GM21786 (cell line): ENCODE measurements around the gene HNRNPD.
A peak's percentile ranks its signal among the peaks of the same experiment; 100 is the strongest.
"Not testable (repeated sequence)": the region's sequence is repeated elsewhere in the genome, so short reads cannot be mapped to it uniquely, and the experiment has no call there.

Experiments
- ATAC-seq: cut with Tn5 transposase; IDR thresholded peaks from one replicate; pipeline ENCODE4 v1.9.1; 2021; ENCODE audit not compliant: unreplicated experiment

Gene HNRNPD

DNA sequence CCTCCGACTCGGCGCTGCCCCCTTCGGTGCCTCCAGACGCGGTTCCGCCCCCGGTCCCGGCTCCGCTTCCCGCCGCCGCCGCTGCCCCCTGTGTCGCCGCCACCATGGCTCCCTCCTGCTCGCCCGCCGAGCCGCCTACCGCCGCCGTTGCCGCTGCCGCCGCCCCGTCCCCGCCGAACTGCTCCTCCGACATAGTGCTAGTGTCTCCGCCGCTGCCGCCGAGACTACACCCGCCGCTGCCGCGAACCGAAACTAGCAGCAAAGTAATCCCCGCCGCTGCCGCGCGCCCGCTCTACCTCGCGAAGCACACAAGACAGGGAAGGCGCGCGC, 340 bp downstream of the HNRNPD start:
- ATAC-seq: peak; percentile 5

DNA sequence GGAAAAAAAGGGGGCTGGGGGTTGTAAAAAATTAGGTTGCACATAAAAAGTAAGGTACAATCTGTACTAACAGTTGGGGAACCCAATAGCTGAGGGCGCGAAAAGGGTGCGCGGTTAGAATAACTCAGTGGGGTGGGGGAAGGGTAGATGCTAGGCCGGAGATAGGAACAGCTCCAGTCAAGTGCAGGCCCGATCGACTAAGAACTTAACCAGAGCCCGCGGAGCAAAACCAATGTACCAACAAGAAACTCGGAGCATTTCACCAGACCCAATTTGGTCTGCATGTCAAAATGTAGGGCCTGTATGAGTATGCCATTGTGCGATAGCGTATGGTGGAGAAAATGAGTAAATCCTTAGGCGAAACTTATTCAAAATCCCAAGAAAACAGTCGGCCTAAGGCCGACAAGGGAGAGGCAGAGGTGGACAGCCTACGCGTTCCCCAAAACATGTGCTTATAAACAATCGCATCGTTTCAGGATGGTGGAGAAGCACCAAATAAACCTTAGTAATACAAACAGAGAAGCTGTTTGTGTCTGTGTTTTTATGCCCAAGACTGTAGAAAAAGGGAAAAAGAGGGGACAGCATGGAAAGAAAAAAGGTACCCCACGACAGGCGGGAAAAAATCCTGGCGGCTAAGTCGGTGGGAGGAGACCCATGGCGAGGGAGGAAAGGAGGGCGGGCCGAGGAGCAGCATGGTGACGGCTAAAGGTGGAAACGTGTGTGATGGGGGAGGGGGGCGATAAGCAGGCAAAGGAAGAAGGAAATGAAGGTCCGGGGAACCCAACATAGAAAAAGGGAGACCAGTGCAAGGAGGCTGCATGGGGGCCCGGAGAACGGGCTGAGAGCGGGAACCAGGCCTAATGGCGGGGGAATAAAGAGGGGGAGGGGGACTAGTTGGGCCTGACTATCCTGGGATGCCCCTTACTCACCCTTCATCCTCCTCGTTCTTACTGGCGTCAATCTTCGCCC, 990 bp downstream of the HNRNPD start:
- peak; percentile 13 for ATAC-seq

DNA sequence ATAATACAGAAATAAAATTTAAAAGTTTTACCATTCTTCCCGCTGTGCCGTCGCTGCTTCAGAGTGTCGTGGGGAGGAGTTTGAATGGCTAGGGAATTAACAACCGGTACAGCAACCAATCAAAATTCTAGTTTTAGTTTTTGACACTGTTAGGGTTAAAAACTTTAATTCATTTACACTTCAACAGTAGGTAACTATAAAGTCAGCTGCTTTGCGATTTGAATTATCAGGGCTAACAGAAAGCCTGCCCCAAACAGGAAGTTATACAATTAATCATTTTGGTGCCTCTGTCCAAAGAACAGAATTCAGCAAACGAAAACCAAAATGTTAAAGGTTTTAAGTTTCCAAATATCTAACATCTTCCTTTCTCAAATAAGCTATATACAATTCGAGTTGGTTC, 2.3 kb downstream of the HNRNPD start:
- ATAC-seq: no peak

DNA sequence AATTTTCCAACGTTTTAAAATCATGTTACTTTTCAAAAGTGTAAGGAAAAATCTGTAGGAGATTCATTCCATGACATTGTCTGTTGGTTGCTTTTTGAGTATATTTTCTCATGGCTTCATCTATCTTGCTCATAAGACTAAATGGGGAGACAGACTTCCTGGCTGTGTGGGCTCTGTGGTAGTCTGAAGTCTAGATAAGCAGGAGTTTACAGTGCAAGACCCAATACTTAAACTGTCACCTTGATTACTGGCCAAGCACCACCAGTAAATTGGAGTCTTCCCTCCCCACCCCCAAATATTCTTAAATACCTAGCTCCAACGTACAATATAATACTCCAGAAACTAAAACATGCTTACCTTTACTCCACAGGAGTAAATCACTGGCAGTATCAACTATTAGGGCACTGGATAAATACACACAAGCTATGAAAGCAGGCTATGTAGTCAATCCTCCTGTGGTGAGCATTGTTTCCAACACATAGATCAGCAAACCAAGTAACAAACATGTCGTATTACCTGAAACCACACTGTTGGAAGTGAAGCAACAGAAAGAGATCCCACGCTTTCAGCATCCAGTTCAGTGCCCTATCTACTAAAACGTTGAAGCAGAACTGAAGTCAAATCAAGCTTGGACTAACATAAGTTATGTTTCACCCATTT, 6.2 kb downstream of the HNRNPD start:
- no peak for ATAC-seq

DNA sequence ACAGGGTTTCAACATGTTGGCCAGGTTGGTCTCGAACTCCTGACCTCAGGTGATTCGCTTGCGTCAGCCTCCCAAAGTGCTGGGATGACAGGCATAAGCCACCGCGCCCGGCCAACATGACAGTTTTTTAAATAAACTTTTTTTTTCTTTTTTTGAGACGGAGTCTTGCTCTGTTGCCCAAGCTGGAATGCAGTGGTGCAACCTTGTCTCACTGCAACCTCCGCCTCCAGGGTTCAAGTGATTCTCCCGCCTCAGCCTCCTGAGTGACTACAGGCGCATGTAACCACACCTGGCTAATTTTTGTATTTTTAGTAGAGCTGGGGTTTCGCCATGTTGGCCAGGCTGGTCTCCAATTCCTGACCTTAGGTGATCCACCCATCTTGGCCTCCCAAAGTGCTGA, 7.4 kb downstream of the HNRNPD start:
- not testable (repeated sequence) for ATAC-seq

DNA sequence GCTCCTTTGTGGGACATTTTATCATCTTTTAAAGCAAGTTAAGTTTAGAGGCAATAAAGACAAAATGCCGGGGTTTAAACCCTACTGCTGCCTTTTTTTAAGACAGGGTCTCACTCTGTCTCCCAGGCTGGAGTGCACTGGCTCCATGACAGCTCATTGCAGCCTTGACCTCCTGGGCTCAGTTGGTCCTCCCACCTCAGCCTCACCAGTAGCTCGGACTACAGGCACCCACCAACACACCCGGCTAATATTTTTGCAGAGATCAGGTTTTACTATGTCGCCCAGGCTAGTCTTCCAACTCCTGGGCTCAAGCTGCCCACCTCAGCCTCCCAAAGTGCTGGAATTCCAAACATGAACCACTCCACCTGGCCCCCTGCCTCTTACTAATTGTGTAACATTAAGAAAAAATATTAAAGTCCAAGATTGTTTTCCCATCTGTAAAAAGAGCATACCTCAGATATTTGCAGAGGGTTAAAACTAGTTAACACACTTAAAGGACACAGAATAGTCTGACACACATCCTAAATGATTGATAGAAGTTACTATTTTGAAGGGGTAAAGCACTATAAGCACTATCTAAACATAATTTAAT, 9.8 kb downstream of the HNRNPD start:
- no peak for ATAC-seq

DNA sequence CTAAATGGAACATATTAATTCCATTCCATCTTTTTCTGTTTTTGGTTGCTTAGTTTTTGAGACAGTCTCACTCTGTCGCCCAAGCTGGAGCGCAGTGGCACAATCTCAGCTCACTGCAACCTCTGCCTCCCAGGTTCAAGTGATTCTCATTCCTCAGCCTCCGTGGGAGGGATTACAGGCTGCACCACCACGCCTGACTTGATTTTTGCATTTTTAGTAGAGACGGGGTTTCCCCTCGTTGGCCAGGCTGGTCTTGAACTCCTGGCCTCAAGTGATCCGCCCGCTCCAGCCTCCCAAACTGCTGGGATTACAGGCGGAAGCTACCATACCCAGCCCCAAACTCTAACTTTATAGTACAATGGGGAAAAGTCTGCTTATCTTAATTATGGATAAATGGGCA, 11.2 kb downstream of the HNRNPD start:
- ATAC-seq: peak; percentile 45

DNA sequence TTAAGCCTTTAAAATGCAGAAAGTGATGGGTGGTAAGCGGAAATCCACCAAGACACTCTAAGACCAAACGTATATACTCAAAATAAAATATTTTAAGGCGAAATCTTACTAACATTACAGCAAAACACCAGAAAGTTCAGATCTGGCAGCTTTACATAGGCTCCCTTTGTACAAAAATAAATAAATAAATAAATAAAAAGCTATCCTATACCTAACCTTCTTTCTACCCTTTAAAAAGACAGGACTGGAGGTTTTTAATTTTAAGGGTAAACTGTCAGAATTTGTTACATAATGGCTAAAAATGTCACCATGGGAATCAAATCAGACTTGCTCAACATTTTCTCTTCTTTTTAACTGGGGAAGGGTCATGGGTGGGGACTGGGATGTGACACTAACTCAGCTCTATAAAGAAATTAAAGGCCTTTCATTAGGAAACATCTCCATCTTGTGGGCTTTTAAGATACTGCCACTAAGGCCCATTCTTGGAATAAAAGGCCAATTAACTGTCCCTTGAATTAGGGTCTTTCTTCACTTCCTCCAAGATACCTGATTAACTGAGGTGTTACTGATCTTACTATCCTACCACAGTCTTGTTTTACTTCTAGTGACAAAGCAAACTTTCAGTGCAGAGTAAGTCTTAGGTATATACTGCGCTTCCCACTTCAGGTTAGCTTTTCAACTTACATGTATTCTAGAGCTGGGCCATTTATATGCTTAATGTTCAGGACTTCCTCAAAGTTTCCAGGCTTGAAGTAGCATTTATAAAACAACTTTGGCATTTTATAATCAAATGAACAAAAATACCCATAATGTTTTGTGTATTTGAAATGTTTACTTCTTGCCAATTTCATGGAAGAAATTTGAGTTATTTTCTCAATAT, 13.3 kb downstream of the HNRNPD start:
- ATAC-seq: peak; percentile 36

DNA sequence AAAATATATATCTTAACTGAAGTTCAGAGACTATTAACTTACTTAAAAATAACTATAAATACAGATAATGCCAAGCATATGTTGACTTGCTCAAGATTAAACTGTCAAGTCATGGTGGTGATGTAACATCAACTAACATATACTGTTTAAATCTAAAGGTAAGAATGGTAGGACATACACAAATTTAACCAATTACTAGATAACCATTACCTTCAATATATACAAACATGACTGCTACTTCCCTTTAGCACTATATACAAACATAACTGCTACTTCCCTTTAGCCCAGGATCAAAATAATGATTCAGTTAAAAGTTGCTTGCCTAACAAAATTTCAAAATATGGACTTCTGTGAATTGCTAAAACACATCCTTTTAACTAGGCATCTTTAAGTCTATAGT, 14.9 kb downstream of the HNRNPD start:
- no peak for ATAC-seq

DNA sequence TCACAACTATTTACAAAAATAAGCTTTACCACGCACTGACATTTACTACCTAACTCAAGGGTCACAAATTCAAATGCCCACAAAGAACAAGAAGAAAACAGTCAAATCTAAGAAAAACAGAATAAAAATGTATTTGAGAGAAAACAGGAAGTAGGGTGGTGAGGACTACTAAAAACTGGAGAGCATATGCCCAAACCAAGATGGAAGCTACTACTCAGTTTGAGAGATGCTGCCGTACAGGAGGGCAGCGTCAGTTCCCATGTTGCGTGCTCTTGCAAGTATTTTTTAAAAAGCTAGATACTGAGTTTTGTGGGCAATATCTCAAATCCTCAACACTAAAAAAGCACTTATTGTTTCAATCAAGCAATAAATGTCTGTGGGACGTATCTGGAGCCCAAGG, 16.2 kb downstream of the HNRNPD start:
- ATAC-seq: no peak

DNA sequence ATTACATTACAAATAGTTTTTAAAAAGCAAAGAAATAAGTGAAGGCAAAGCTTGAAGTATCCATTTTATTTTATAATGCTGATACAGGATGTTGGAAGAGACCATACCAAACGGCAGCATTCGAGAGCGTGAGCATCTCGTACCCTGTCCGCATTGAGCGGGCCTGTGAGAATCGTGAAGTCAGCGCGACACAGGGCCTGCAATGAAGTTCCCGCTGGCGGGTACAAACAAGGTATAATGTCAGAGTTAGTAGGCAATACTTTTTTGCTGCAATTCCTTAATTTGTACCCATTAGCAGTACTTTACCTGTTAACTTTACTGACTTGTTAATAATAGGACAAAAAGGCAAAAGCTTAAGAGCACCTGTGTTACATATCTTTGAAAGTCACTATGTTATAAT, 19.0 kb downstream of the HNRNPD start:
- ATAC-seq: no peak

DNA sequence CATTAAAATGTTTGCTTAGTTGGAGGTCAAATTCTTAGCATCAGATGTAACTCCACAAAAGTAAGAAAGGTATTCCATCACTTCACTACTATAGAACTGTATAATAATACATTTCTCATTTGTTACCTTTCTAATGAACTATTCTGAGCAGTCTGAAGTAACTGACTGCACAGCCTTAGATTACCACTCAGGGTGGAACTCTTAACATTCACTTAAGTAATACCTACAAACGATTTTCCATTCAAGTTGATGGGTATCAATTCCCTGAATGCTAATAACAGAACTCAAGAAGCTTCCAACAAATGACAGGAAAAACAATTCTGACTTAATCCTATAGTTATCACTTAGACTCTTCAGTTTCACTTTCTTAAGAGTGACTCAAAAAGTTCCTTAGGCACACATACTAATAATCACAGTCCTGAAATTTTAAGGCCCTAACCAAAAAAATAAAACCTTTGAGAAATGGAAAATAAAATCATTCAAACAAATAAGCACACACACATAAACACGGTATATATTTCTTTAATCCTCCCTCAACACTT, 20.9 kb downstream of the HNRNPD start:
- no peak for ATAC-seq

DNA sequence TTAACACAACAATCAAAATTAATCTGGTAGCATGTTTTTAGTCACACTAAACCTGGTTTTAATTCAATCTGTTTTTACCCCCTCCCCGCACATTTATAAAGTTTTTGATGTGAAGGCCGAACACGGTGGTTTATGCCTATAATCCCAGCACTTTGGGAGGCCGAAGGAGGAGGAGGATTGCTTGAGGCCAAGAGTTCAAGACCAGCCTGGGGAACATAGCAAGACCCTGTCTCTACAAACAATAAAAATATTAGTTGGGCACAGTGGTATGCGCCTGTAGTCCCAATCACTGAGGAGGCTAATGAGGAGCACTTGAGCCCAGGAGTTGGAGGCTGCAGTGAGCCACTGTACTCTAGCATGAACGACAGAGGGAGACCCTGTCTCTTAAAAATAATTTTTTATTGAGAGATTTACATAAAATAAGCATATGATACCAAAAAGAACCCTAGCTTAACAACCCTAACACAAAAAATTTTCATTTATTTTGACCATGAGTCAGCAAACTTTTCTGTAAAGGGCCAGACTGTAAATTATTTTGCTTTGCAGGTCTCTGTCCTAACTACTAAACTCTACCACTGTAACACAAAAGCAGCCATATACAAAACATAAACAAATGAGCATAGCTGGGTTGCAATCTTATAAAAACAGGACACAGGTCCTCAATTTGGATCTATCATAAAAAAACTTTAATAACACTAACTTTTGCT, 21.5 kb downstream of the HNRNPD start:
- ATAC-seq: no peak

DNA sequence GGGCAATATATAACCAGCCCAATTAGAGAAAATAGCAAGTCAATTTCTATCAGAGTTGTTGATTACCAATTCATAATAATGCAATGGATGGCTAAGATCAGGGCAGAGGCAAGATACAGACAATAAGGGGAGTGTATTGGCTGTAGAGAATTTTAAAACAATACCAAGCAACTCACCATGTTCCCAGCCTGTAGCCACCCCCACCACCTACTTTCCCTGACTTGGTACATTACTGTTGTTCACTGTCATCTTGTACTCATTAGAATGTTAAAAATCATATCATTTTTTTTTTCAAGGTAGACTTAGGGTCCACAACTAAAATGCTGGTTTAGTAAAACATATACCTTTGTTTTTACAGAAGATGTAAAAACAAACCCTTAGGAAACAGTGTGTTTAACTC, 27.7 kb downstream of the HNRNPD start:
- no peak for ATAC-seq

DNA sequence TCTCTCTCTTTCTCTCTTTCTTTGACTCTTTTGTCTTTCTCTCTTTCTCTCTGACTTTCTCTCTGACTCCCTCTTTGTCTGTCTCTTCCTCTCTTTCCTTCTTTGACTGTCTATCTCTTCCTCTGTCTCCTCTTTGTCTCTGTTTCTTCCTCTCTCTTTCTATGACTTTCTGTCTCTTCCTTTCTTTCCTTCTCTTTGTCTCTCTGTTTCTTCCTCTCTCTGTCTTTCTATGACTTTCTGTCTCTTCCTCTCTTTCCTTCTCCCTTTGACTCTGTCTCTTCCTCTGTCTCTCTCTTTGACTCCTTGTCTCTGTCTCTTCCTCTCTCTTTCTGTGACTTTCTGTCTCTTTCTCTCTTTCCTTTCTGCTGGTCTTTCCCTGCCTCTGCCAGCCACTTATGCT, 38.7 kb downstream of the HNRNPD start:
- ATAC-seq: no peak

DNA sequence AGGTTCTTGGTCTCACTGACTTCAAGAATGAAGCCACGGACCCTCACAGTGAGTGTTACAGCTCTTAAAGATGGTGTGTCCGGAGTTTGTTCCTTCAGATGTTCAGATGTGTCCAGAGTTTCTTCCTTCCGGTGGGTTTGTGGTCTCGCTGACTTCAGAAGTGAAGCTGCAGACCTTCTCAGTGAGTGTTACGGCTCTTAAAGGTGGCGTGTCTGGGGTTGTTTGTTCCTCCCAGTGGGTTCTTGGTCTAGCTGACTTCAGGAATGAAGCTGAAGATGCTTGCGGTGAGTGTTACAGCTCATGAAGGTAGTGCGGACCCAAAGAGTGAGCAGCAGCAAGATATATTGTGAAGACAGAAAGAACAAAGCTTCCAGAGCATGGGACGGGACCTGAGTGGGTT, 40.1 kb downstream of the HNRNPD start:
- ATAC-seq: not testable (repeated sequence)

DNA sequence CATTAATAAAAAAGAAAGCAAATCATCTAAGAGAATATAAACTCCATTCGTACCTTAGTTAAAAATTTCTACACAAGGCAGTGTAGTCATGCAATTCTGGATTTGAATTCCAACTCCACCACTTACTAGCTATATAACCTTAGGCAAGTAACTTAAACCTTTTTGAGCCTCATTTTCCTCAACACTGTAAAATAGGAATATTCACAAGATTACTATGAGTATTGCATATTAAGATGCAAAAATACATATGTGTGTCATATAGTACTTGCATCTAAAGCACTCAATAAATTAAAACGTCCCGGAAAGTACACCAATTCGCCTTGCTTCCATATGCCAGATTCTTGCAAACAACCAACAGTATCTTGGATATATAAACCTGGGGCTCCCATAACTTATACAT, 42.0 kb downstream of the HNRNPD start:
- no peak for ATAC-seq

DNA sequence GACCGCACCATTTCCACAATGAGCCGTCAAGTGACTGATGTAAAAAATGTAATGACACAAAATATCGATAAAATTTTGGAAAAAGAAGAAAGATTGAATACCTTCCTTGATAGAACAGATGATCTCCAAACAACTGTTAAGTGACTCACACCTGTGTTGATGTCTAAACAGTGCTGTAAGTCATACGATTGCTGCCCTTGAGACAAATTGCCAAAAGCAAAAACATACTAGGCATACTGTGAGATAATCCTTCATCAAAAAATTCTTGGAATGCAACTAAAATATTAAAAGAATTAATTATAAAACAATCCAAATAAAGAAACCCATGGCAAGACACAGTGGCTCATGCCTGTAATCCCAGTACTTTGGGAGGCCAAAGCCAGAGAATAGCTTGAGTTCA, 53.4 kb downstream of the HNRNPD start:
- ATAC-seq: no peak

DNA sequence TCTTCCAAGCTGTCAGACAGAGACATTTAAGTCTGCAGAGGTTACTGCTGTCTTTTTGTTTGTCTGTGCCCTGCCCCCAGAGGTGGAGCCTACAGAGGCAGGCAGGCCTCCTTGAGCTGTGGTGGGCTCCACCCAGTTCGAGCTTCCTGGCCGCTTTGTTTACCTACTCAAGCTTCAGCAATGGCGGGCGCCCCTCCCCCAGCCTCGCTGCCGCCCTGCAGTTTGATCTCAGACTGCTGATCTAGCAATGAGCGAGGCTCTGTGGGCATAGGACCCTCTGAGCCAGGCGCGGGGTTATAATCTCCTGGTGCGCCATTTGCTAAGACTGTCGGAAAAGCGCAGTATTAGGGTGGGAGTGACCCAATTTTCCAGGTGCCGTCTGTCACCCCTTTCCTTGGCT, 70.7 kb downstream of the HNRNPD start:
- ATAC-seq: not testable (repeated sequence)
